Stomach (tissue), 4 donors: ENCODE measurements around the gene AUH.

Experiments
- CTCF ChIP-seq, 7 experiments: fragments of 450-650 bp in 4 of 7; fragments of 200-600 bp in 3 of 7; sonication (generic) in 3 of 7; IDR thresholded peaks; one replicate each; pipeline ENCODE4 v1.5.1; 2016 to 2019; ENCODE audit warnings: antibody characterized with exemption in 7 of 7, control low read depth in 2 of 7, mild to moderate bottlenecking in 1 of 7
- EP300 ChIP-seq: sonication (generic); formaldehyde crosslinking; IDR thresholded peaks from one replicate; pipeline ENCODE4 v1.6.1; 2017; ENCODE audit warnings: antibody characterized with exemption

DNA sequence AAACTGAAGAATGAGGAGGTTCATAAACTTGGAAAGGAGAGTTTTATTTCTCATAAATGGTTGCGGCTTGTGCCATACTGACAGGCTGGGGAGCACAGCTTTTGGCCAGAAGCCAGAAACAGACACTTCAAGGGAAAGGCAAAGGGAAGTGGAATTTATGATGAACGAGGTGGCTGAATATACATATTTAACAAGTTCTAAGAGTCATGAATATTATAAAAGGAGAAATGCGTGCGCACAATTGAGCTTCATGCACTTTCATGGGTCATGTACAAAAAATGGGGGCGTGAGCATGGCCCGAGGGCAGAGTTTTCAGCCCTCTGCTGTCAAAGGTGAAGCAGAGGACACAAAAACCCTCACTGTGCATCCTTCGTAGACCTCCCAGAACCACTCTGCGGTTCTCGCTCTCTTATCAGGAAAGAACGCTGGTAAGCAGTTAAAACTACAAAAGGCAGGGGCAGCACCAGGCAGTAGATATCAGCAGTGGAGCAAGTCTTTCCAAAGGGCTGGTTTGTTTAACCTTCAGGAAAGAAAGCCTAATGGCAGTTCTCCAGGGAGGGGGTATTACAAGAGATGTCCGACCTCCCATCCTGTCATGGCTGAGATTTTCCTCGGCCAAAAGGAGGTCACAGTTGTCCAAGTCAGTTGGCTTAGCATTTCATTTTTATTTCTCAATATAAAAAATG lies 29.0 kb downstream of the AUH start:
- TF ChIP-seq CTCF (IDR thresholded peaks at IDR 0.05), result no peak
- no peak for TF ChIP-seq EP300
